Neutrophil (primary cell): ENCODE measurements around the gene WDR36.

ENCODE experiments used
- H3K27ac ChIP-seq: fragments of 200-600 bp; sonication (generic); 2 replicates; pipeline ENCODE4 v1.5.1; 2016; ENCODE audit warnings: mild to moderate bottlenecking, moderate library complexity
- H3K27me3 ChIP-seq: fragments of 200-600 bp; sonication (generic); 2 replicates; pipeline ENCODE4 v1.6.0; 2016; ENCODE audit warnings: mild to moderate bottlenecking
- H3K36me3 ChIP-seq: fragments of 200-600 bp; sonication (generic); 2 replicates; pipeline ENCODE4 v1.5.1; 2017
- H3K4me1 ChIP-seq, 2 experiments: fragments of 200-600 bp in 1 of 2; sonication (generic) in 1 of 2; 1 replicate in 1 of 2; 2 replicates in 1 of 2; pipeline versions ENCODE4 v1.5.1 to v1.6.1; 2013 to 2016; ENCODE audit warnings: low read depth in 1 of 2, low read length in 1 of 2, mild to moderate bottlenecking in 1 of 2, moderate library complexity in 1 of 2; ENCODE audit not compliant: control insufficient read depth in 1 of 2, insufficient read depth in 1 of 2
- H3K4me3 ChIP-seq, 2 experiments: fragments of 200-600 bp in 1 of 2; sonication (generic) in 1 of 2; 1 replicate in 1 of 2; 2 replicates in 1 of 2; pipeline ENCODE4 v1.5.1; 2013 to 2016; ENCODE audit warnings: low read depth in 1 of 2, low read length in 1 of 2, mild to moderate bottlenecking in 1 of 2, moderate library complexity in 1 of 2
- H3K9me3 ChIP-seq: fragments of 200-600 bp; sonication (generic); 2 replicates; pipeline ENCODE4 v1.5.1; 2016
- TF ChIP-seq, protein P1 (sequence below): fragments of 200-600 bp; sonication (generic); IDR thresholded peaks from 2 replicates; pipeline ENCODE4 v1.5.1; 2016; ENCODE audit warnings: antibody characterized with exemption

Gene WDR36

DNA sequence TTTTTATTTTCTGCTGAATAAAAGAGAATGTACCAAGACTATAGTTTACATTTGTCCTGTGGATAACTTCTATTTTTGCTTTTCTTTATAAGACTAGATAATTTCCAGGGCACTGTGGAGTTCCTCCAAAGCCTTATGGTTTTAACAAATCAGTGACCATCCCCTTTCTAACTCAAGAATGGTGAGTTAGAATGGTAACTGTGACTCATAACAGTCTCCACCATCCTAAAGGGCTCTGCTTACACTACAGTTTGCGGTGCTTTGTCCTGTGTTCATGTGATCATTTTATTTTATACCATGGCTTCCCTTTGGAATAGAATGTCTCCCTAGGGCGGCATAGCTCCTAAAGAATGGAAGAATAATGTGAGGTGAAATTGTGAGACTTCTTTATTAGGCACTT, 30.2 kb downstream of the WDR36 start:
- H3K4me3 ChIP-seq = no peak overlapping the region
- H3K36me3 ChIP-seq = peaks cover 56% of the 10 kb centered on the region
- TF ChIP-seq, protein P1, sequence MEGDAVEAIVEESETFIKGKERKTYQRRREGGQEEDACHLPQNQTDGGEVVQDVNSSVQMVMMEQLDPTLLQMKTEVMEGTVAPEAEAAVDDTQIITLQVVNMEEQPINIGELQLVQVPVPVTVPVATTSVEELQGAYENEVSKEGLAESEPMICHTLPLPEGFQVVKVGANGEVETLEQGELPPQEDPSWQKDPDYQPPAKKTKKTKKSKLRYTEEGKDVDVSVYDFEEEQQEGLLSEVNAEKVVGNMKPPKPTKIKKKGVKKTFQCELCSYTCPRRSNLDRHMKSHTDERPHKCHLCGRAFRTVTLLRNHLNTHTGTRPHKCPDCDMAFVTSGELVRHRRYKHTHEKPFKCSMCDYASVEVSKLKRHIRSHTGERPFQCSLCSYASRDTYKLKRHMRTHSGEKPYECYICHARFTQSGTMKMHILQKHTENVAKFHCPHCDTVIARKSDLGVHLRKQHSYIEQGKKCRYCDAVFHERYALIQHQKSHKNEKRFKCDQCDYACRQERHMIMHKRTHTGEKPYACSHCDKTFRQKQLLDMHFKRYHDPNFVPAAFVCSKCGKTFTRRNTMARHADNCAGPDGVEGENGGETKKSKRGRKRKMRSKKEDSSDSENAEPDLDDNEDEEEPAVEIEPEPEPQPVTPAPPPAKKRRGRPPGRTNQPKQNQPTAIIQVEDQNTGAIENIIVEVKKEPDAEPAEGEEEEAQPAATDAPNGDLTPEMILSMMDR = no peak
- no peak overlapping the region for H3K27ac ChIP-seq
- H3K4me1 ChIP-seq = no peaks in the 10 kb centered on the region
- no peaks in the 10 kb centered on the region for H3K9me3 ChIP-seq
- H3K27me3 ChIP-seq = no peaks in the 10 kb centered on the region

DNA sequence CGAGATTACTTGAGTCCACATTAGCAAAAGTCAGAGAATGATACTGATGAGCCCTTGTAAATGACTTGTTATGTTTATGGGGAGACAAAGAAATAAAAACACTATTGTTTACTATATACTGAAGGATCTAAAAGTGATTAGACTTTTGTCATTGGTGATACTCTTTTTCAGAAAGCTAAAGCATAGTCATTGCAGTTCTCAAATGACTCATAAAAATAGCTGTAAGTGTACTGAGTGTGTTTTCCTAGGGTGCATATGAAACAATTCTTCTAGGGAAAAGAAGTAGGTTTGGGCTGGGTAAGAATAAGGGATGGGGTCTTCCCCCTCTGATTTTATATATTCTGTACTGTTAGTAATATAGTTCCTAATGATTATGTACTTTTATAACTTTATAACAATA, 32.6 kb downstream of the WDR36 start:
- peaks cover 57% of the 10 kb centered on the region for H3K36me3 ChIP-seq
- no peaks in the 10 kb centered on the region for H3K9me3 ChIP-seq
- TF ChIP-seq, protein P1 = no peak
- H3K4me3 ChIP-seq = no peak overlapping the region
- H3K27ac ChIP-seq = no peak overlapping the region
- no peaks in the 10 kb centered on the region for H3K4me1 ChIP-seq
- H3K27me3 ChIP-seq = no peaks in the 10 kb centered on the region

DNA sequence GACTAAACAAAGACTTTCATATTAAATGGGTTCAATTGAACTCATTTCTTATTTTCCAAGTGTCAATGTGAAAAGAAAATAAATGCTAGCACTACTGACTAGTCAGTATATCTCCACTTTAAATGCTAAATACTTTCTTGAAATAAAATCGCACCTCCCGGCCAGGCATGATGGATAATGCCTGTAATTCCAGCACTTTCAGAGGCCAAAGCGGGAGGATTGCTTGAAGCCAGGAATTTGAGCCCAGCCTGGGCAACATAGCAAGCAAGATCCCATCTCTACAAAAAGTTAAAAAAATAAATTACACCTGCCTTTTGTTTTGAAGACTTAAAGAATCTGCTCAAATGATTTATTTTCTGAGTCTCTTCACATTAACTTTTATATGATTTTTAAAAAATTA, 34.7 kb downstream of the WDR36 start:
- H3K9me3 ChIP-seq = no peaks in the 10 kb centered on the region
- H3K4me1 ChIP-seq = no peaks in the 10 kb centered on the region
- H3K4me3 ChIP-seq = no peak overlapping the region
- no peak overlapping the region for H3K27ac ChIP-seq
- no peaks in the 10 kb centered on the region for H3K27me3 ChIP-seq
- TF ChIP-seq, protein P1 = no peak
- peaks cover 36% of the 10 kb centered on the region for H3K36me3 ChIP-seq

DNA sequence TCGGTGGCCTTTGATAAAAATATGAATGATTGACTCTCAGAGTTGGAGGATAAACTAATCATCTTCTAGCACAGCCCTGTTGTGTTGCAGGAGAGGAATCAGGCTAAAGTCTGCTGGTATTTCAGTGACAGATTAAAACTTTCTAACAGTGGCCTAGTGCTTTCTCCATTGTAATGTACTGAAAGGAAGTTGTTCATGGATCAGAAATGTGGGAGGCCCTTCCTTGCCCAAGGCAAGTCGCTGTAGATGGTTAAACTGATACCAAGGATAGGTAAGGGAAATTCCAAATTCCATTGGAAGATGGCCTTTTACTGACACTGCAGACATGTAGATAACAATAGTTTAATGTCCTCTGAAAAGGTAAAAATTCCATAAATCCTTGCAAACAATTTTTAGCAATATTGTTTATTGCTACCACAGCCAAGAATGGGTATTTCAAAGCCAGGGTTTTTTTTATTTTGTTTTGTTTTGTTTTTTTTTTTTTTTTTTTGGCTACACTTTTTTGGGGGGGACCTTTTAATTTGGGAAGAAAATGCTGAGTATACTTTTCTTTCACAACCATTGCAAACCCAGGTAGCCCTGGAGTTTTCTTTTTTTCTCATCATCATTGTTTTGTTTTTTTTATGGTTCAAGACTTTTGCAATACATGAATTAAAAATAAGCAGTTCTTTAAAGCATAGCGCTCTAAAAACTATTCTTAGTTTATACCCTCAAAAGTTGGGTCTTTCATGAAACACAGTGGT, 35.5 kb downstream of the WDR36 start:
- TF ChIP-seq, protein P1 = no peak
- Histone ChIP-seq H3K36me3 (peaks cover 28% of the 10 kb centered on the region), H3K4me1 (no peaks in the 10 kb centered on the region), H3K27ac (no peak overlapping the region), H3K9me3 (no peaks in the 10 kb centered on the region), H3K4me3 (no peak overlapping the region), H3K27me3 (no peaks in the 10 kb centered on the region)

DNA sequence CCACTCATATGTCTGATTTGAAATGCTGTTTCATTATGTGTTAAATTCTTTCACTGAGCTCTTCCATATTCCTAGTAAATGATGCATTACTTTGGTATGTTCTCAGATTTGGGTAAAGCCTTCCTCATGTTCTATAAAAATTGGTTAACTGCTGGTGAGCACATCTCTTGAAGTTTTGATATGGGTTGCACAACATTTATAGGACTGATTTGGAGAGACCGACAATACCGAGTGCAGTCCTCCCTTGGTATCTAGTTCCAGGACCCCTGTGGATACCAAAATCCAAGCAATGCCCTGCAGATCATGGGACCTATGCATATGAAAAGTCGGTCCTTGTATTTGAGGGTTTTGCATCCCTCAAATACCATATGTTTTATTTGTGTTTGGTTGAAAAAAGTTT, 37.8 kb downstream of the WDR36 start:
- Histone ChIP-seq H3K36me3 (peaks cover 22% of the 10 kb centered on the region), H3K9me3 (no peaks in the 10 kb centered on the region), H3K27ac (no peak overlapping the region), H3K4me1 (no peaks in the 10 kb centered on the region), H3K27me3 (no peaks in the 10 kb centered on the region), H3K4me3 (no peak overlapping the region)
- TF ChIP-seq, protein P1 = no peak
